SKM-1 treated with dmso at 0.1 percent for 144 hours (cell line): ENCODE results near the gene GLG1.
"Not testable (repeated sequence)": the region's sequence is repeated elsewhere in the genome, so short reads cannot be mapped to it uniquely, and the experiment has no call there.

ENCODE experiments used
- DNase-seq: peaks from one replicate; lab custom pipeline; 2025; ENCODE audit not compliant: unreplicated experiment; lab: John Stamatoyannopoulos, UW

GLG1 gene

DNA sequence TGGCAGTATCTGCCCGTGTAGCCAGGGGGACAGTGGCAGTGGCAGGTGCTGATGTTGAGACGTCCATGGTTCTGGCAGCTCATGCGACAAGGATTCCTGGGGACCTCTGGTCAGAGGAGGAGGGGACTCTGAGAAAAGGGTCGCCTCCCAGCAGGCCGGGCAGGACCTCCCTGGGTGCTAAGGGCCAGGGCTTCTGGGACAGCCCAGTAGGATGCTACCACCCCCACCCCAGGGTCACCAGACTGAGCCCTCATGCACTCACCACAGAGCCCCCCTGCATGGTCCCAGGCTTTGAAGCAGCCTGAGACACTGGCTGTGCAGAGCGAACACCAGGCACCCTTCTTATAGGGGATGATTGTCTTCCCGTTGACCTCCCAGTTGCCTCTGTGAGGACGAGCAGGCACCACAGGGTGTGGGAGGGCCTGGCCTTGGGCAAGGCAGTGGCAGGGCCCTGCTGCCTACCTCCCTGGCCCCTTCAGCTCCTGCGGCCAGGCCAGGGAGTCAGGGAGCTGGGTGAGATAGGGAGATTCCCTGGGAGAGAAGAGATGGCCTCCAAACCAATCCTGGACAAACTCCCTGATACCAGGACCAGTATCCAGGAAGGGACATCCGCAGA, 194.0 kb downstream of the GLG1 start:
- not testable (repeated sequence) for DNase-seq

DNA sequence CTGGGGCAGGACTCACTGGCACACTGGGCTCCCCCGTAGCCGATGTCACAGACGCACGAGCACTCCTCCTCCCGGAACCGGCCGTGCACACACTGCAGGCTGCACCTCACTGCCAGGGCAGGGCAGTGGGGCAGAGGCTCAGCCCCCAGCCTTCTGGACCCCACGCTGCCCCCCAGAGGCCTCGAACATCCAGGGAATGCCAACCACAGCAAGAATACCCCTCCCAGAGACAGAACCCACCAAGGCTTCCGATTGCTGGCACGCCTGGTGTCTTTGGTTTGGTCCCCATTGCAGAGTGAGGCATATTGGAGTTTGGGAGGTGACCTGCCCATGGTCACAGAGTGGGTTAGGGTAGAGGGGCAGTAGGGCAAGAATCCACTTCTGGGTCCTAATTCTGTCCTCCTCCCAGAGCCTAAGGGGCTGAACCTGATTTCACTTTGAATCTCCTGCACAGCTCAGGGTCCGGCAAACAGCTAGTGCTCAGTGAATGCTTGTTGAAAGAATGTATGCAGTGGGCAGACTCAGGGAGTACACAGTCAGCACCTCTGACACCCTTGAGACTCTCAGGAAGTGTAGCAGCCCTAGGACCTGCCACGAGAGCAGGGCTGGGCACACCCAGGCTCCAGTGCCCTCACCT, 194.7 kb downstream of the GLG1 start:
- not testable (repeated sequence) for DNase-seq

DNA sequence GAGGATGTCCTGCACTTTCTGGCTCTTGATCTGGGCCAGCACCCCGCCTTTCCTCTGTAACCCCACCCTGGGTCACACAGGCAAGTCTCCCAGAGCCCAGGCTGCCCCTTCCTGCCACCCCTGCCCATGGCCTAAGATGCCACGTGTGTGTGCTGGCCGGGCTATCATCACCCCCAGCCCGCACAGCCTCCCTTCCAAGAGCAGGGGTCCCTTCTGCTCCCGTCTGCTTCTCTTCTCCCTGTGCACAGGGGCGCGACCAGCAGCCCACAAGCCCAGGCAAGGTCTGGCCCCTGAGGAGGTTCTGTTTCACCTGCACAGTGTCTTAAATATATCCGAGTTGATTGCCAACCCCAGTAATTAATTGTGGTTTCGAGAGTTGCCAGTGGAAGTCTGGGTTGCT, 195.9 kb downstream of the GLG1 start:
- DNase-seq = not testable (repeated sequence)

DNA sequence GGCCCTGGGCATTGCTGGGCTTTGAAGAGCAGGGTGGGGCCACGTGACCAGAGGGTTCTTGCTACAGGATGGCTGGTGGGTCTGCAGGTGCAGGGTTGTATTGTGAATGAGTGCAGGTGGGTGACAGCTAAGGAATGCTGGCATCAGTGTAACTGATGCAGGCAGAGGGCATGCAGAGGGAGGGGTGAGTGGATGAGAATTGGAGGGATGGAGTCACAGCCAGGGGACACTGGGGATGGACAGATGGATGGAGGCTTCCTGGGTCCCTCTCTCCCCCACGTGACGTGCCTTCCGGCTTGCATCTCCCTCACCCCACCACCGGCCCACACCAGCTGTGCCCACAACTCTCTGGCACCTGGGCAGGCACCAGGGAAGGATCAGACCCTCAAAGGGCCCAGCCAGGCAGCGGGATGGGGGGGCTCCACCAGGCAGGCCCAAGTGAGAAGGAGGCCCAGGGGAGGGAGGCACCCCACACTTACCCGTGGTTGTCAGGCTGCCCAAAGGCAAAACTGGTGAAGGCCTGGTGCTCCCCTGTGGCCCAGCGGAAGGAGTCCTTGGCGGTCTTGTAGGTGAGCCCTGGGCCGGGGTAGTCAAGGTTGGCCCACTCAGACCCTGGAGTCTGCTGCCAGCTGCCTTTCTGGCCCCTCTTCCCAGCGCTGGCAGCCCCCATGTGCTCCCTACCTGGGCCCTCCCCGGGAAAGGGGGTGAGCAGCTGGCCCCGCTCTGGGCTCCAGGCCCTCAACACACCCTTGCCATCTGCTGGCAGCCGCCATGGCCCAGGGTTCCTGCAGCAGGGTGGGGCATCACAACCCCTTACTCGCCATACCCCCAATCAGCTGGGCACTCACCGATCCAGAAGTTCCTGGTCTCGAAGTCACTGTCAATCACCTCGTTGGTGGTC, 196.6 kb downstream of the GLG1 start:
- DNase-seq = not testable (repeated sequence)

DNA sequence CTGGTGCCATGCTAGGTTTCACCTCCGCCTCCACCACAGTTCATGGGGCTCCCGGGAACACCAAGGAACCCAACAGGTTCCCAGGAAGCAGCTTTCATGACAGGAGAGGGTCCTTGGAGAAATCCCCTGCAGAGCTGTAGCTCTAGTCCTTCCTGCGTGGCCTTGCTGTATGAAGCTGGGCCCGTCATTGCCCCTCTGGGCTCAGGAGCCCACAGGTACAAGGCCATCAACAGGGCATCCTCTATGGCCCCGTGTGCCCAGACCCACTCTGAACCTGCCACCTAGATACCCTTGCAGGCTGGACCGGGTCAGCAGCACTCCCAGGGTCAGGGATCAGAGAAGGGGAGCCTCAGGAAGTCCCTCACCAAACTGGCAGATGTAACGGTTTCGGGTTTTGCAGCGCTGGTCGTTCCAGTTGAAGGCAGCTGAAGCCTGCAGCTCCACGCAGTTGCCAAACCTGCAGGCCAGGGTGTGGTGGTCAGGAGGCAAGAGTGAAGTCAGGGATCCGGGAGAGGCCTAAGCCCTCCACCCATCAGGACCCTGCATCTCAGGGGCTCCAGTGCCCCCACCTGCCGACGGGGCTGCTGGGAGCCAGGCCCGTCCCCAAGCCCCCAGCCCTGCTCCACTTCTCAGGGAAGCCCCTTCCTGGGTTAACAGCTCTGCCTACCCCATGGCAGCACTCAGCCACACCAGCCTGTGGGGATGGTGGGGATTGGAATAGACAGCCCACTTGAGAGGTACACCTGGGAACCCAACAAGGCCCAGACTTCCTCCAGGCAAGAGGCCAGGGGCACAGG, 197.5 kb downstream of the GLG1 start:
- not testable (repeated sequence) for DNase-seq

DNA sequence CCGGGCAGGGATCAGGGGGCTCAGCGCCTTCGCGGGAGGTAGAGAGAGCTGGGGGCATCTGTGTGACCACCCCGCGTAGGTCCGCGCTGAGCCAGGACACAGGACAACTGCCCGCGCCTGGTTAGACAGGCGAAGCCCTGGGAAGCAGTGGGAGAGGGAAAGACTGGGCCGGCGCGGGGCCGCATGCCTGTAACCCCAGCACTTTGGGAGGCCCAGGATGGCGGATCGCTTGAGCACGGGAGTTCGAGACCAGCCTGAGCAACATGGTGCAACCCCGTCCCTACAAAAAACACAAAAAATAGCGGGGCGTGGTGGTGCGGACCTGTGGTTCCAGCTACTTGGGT, 199.6 kb downstream of the GLG1 start:
- DNase-seq = not testable (repeated sequence)

DNA sequence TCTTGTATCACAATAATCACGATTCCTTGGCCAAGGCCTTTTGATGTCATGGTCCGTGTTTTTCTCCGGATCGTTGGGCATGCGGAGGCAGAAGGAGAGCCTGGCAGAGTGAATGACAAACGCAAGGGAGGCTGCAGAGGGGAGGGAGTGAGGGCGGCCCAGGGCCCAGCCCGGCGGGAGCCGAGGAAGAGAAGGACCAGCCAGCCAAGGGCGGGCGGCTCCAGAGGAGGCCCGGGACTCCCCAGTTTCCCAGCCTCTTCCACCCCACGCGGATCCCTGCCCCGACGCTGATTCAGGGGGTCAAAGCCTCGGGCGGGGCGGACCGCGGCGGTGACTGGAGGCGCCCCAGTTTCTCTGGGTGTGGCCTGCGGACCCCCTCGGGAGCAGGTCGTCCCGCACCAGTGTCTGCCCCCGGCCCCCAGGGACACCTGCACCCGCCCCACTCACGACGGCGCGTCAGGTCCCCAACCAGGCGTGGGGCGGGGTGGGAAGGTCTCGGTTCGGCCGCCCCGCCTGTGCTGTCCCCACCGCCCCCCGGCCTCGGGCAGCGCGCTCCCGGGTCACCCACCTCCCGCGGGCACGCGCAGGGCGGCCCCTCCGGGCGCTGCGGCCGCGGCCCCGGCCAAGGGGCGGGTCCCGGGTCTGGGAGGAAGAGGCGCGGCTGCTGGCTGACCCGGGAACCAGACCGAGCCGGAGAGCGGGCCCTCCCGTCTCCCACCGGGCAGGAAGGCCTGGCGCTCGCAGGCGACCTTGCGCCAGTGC, 200.1 kb downstream of the GLG1 start:
- DNase-seq = not testable (repeated sequence)

DNA sequence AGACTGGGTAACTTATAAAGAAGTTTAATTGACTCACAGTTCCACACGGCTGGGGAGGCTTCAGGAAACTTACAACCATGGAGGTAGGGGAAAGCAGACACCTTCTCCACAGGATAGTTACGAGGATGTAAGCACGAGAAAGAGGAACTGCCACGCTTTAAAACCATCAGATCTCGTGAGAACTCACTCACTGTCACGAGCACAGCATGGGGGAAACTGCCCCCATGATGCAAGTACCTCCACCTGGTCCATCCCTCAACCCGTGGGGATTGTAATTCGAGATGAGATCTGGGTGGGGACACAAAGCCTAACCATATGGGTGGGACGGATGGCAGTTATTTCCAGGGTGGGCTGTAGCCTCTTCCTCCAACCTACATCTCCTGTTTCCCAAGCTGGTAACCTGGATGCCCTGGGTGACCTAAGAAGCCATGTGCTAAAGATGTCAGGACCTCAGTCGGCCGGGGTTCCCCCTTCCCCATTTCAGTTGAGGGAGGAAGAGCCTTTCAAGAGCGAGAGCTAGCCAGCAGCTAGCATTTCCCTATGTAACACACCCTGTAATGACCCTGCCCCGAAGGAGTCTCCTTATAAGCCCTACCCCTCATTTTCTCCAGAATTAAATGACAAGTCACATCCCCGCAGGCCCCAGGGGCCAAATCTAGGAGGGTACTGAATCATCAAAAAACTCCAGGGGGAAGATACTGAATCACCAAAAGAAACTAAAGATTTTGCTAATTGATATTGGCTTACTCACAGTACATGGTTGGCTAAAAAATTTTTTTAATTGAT, 202.6 kb downstream of the GLG1 start:
- not testable (repeated sequence) for DNase-seq

DNA sequence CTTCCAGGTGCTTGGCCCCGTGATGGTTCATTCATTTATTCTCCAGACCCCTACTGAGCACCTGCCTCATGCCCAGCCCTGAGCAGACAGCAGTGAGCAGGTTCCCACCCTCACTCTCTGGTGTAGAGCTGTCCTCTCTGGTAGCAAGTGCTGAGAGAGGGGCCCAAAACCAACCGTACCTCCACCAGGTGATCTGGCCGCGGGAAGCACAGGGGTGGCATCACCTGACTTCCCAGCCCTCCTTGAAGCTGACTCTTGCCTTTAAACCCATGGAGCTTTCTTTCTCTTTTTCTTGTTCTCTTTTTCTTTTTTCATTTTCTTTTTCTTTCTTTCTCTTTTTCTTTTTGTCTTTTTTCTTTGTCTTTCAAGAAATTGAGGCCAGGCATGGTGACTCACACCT, 206.7 kb downstream of the GLG1 start:
- DNase-seq = not testable (repeated sequence)

DNA sequence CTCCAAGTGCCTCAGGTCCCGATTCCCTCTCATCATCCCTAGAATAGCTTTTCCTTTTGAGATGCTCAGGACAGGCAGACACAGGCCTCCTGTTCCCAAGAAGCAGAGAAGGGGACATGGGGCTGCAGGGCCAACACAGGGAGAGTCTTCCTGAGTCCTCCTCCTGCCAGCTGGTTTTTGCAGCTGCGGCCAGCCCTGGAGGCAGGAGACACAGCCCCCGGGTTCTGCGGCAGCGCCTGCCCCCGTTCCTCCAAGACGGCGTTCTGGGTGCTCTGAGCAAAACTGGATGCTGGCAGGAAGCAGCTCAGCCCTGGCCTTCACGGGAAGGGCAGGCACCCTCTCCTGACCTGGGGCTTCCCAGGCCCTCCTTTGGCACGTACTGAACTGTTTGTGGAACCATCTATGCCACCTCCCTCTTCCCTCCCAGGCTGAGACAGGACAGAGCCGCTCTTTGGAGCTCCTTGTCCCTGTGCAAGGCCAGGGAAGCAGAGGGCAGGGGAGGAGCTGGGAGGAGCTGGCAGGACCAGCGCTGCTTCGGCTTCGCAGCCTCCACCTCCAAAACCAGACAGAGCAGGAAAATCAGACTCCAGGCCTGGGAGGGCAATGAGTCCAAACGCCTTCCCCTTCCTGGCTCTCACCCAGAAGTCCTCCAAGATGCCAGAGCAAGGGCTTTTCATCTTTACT, 208.6 kb downstream of the GLG1 start:
- not testable (repeated sequence) for DNase-seq
